ENCODE results near the gene BPI. TPM values are rescaled to one million over a fixed set of nuclear protein-coding genes. Genes with fewer than 3 reads are reported as not detected.

The BPI gene
- total RNA-seq, 1 experiment from 2014 or later = not detected

DNA sequence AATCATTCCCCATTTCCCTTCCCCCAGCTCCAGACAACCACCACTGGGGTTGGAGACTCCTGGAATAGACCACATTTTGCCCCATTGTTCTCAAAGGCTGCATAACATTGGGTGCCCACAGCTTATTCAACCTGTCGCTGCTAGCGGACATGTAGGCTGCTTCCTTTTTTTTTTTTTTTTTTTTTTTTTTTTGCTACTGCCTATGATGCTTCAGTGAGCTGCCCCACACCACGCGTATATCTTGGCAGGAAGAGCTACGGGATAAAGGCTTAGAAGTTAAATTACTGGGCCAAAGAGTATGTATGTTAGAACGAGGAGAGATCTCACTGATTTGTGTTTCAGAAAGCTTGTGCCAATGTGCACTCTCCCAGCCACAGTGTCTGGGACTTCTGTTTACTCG lies 49.4 kb downstream of the BPI start:
- Histone ChIP-seq H2BK20ac (ENCODE audit: low read depth, low read length, poor library complexity, severe bottlenecking) (no peak overlapping the region), H4K20me1 (ENCODE audit: control insufficient read depth, insufficient read depth, insufficient read length) (no peaks in the 10 kb centered on the region), H2BK12ac (ENCODE audit: insufficient read length, low read depth, low read length) (no peak overlapping the region), H2AFZ (ENCODE audit: low read length) (no peak overlapping the region), H3K9me3 (ENCODE audit: control insufficient read depth, low read depth, low read length) (no peaks in the 10 kb centered on the region), H3K4ac (ENCODE audit: low read depth, low read length) (no peak overlapping the region), H3K4me2 (ENCODE audit: insufficient read depth, insufficient read length, low read length) (no peak overlapping the region), H3K23ac (ENCODE audit: insufficient read length, low read depth, low read length) (no peak overlapping the region), H4K91ac (ENCODE audit: insufficient read length, low read depth, low read length) (no peak overlapping the region), H3K56ac (ENCODE audit: insufficient read length, low read depth, low read length) (no peak overlapping the region), H3K27ac (ENCODE audit: insufficient read length, low read depth, low read length) (no peak overlapping the region), H2BK120ac (ENCODE audit: low read depth, low read length, poor library complexity, severe bottlenecking) (no peak overlapping the region), H2BK5ac (ENCODE audit: insufficient read length, low read length) (no peak overlapping the region), H3K79me1 (ENCODE audit: insufficient read depth, low read depth, low read length, poor library complexity, severe bottlenecking) (no peaks in the 10 kb centered on the region), H3T11ph (ENCODE audit: low read length) (no peak overlapping the region), H4K5ac (ENCODE audit: insufficient read length, low read depth, low read length) (no peak overlapping the region), H2AK5ac (ENCODE audit: insufficient read length, low read length) (no peak overlapping the region), H3K23me2 (ENCODE audit: insufficient read length, low read depth, low read length, poor library complexity, severe bottlenecking) (no peaks in the 10 kb centered on the region), H3K27me3 (ENCODE audit: insufficient read depth, low read length) (no peaks in the 10 kb centered on the region), H2BK15ac (ENCODE audit: low read depth, low read length) (no peak overlapping the region), H3K9ac (ENCODE audit: extremely low read depth, insufficient read length, low read length) (no peak overlapping the region), H3K4me1 (ENCODE audit: insufficient read depth, low read length) (peaks cover 7% of the 10 kb centered on the region; the same call in 1 of the 2 replicates), H3K14ac (ENCODE audit: insufficient read depth, low read length) (no peak overlapping the region), H3K79me2 (ENCODE audit: insufficient read depth, low read length) (no peaks in the 10 kb centered on the region), H3K18ac (ENCODE audit: insufficient read length, low read depth, low read length) (no peak overlapping the region), H4K8ac (replicated peaks; ENCODE audit: insufficient read length, low read depth, low read length) (no peak overlapping the region)
- no peaks in the 10 kb centered on the region; the same call in 1 of the 2 replicates for H3K27me3 Mint-ChIP-seq (ENCODE audit: low read depth)
- peak overlapping the region in 2 of 3 experiments; percentile 55 to 76; a peak in 5 of 7 replicates for H3K27ac Mint-ChIP-seq
- no peaks in the 10 kb centered on the region for H3K36me3 Mint-ChIP-seq (ENCODE audit: insufficient read depth in 1 of 3, low read depth in 3 of 3)
- H3K4me3 Mint-ChIP-seq = peak overlapping the region; percentile 3 to 21; a peak in 3 of 5 replicates
- TF ChIP-seq, protein P1, sequence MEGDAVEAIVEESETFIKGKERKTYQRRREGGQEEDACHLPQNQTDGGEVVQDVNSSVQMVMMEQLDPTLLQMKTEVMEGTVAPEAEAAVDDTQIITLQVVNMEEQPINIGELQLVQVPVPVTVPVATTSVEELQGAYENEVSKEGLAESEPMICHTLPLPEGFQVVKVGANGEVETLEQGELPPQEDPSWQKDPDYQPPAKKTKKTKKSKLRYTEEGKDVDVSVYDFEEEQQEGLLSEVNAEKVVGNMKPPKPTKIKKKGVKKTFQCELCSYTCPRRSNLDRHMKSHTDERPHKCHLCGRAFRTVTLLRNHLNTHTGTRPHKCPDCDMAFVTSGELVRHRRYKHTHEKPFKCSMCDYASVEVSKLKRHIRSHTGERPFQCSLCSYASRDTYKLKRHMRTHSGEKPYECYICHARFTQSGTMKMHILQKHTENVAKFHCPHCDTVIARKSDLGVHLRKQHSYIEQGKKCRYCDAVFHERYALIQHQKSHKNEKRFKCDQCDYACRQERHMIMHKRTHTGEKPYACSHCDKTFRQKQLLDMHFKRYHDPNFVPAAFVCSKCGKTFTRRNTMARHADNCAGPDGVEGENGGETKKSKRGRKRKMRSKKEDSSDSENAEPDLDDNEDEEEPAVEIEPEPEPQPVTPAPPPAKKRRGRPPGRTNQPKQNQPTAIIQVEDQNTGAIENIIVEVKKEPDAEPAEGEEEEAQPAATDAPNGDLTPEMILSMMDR (conservative IDR thresholded peaks at IDR 0.05) = no peak
- no peaks in the 10 kb centered on the region for H3K9me3 Mint-ChIP-seq
- DNase-seq = no peak
- no CpG with 5 or more reads among the region's 7 CpGs for WGBS (ENCODE audit: extremely low coverage, insufficient read length, low lambda C conversion rate)
- H3K4me1 Mint-ChIP-seq = peaks cover 38 to 50% of the 10 kb centered on the region in 2 experiments
